B cell (primary cell): Measurements from ENCODE around the gene OR10H2.

Experiments used
- CTCF ChIP-seq: fragments of 200-600 bp; IDR thresholded peaks from one replicate; pipeline ENCODE4 v1.8.0; 2022; ENCODE audit warnings: antibody characterized with exemption, mild to moderate bottlenecking
- EZH2 ChIP-seq: IDR thresholded peaks from 2 replicates; pipeline ENCODE4 v1.6.1; 2012; ENCODE audit warnings: borderline replicate concordance, low read depth, mild to moderate bottlenecking, moderate library complexity, low read length; ENCODE audit not compliant: insufficient read depth, poor library complexity, severe bottlenecking

- TF ChIP-seq CTCF (no peak), EZH2 (no peak)
These were observed 48.7 kb upstream of the OR10H2 start for GRCh38 chr19:15679089-15679488.
